ENCODE results near the gene BCLAF3. TPM values are rescaled to one million over a fixed set of nuclear protein-coding genes. Genes with fewer than 3 reads are reported as not detected.

The BCLAF3 gene
- total and polyA plus RNA-seq, 2 experiments from 2014 or later, result 6.6 to 7.0 TPM

DNA sequence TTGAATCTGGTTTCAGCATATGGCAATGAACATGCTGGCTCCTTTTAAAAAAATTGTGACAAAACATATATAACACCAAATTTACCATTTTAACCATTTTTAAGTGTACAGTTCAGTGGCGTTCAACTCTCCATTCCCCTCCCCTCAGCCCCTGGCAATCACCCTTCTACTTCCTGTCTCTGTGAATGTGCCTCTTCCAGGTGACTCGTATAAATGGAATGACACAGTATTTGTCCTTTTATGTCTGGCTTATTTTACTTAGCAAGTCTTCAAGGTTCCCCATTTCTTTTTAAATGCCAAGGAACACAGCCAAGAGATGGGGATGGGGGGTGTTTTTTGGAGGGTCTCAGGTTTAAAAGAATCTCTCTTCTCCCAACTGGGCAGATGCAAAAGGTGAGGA is 35.4 kb upstream of the BCLAF3 start:
- Histone ChIP-seq H3K9me2 (replicated peaks; ENCODE audit: insufficient read depth) (no peaks in the 10 kb centered on the region), H2AFZ (no peak overlapping the region), H4K20me1 (ENCODE audit: insufficient read depth, poor library complexity, severe bottlenecking) (no peaks in the 10 kb centered on the region), H3K36me3 (replicated peaks; ENCODE audit: insufficient read depth, low read depth) (no peaks in the 10 kb centered on the region), H3K9me3 (ENCODE audit: low read depth) (no peaks in the 10 kb centered on the region), H3K27ac (no peak overlapping the region), H3K4me2 (no peak overlapping the region), H3K79me2 (no peaks in the 10 kb centered on the region), H3K27me3 (no peaks in the 10 kb centered on the region), H3K4me3 (no peak overlapping the region), H3K4me1 (ENCODE audit: insufficient read depth) (peaks cover 7% of the 10 kb centered on the region)
- 55% methylated on average over 2 of the region's 2 CpGs for WGBS (ENCODE audit: low lambda C conversion rate, missing lambda C conversion rate)
- no peak for DNase-seq (ENCODE audit: low spot score)
- TF ChIP-seq, protein P1, sequence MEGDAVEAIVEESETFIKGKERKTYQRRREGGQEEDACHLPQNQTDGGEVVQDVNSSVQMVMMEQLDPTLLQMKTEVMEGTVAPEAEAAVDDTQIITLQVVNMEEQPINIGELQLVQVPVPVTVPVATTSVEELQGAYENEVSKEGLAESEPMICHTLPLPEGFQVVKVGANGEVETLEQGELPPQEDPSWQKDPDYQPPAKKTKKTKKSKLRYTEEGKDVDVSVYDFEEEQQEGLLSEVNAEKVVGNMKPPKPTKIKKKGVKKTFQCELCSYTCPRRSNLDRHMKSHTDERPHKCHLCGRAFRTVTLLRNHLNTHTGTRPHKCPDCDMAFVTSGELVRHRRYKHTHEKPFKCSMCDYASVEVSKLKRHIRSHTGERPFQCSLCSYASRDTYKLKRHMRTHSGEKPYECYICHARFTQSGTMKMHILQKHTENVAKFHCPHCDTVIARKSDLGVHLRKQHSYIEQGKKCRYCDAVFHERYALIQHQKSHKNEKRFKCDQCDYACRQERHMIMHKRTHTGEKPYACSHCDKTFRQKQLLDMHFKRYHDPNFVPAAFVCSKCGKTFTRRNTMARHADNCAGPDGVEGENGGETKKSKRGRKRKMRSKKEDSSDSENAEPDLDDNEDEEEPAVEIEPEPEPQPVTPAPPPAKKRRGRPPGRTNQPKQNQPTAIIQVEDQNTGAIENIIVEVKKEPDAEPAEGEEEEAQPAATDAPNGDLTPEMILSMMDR (IDR thresholded peaks at IDR 0.05; ENCODE audit: poor library complexity), result no peak
- TF ChIP-seq EZH2phosphoT487 (IDR thresholded peaks at IDR 0.05; ENCODE audit: low read depth, severe bottlenecking, unreplicated experiment) (no peak), EZH2 (IDR thresholded peaks at IDR 0.05; ENCODE audit: borderline replicate concordance) (no peak)

DNA sequence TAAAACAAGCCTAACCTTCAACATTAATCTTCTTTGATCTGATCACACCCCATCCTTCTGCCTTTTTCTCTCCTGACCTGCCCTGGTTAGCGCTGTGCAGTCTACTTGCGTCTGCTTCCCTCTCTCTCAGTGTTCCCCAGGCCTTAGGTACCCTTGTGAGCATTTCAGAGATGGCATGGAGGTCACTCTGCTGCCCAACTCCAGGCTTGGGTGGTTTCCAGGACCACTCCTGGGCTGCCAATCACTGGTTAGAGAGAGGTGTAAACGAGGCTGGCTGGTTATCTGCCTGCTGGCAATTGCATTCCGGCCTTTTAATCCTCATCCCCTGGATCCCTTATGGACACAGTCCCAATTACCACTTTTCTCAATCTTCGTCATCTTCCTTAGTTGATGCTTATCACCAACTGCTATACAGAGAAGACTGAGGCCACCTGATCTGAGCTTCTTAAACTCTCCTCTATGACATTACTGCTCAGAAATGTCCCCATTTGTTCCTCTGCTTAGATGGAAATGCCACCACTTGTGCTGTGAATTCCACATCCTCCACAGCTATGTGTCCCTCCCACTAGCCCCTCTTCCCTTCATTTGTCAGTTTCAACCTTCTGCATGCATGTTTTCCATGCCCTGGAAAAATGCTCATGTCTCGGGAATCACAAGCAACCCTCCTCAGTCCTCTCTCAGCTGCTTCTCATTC is 29.0 kb upstream of the BCLAF3 start:
- no peaks in the 10 kb centered on the region for H3K79me2 ChIP-seq
- H3K36me3 ChIP-seq (replicated peaks; ENCODE audit: insufficient read depth, low read depth), result no peaks in the 10 kb centered on the region
- no peaks in the 10 kb centered on the region for H3K9me2 ChIP-seq (replicated peaks; ENCODE audit: insufficient read depth)
- DNase-seq (ENCODE audit: low spot score), result no peak
- no peaks in the 10 kb centered on the region for H3K27me3 ChIP-seq
- H4K20me1 ChIP-seq (ENCODE audit: insufficient read depth, poor library complexity, severe bottlenecking), result no peaks in the 10 kb centered on the region
- no peaks in the 10 kb centered on the region for H3K4me1 ChIP-seq (ENCODE audit: insufficient read depth)
- no peak overlapping the region for H3K4me3 ChIP-seq
- no peak overlapping the region for H3K27ac ChIP-seq
- no peak overlapping the region for H2AFZ ChIP-seq
- H3K4me2 ChIP-seq, result no peak overlapping the region
- WGBS (ENCODE audit: low lambda C conversion rate, missing lambda C conversion rate), result 74% methylated on average over 6 of the region's 6 CpGs
- no peak for TF ChIP-seq EZH2 (IDR thresholded peaks at IDR 0.05; ENCODE audit: borderline replicate concordance)
- TF ChIP-seq, protein P1 (IDR thresholded peaks at IDR 0.05; ENCODE audit: poor library complexity), result no peak
- TF ChIP-seq EZH2phosphoT487 (IDR thresholded peaks at IDR 0.05; ENCODE audit: low read depth, severe bottlenecking, unreplicated experiment), result no peak
- no peaks in the 10 kb centered on the region for H3K9me3 ChIP-seq (ENCODE audit: low read depth)

DNA sequence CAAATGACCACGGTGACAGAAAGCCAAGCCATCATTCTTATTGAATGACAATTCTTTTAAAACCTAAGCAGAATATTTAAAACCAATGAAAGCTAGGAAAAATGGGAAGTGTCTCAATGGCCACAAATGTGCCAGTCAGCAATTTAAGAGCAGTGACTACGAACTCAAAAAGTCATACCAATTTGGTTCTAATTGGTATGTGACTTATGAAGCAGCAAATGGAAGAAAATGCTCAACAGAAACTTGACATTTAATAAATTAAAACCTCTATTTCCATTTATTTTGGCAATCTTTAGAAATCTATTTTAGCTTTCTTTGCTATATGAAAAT is 25.7 kb upstream of the BCLAF3 start:
- H3K27me3 ChIP-seq, result no peaks in the 10 kb centered on the region
- WGBS (ENCODE audit: low lambda C conversion rate, missing lambda C conversion rate), result 76% methylated on average over 2 of the region's 2 CpGs
- DNase-seq (ENCODE audit: low spot score), result no peak
- H3K4me2 ChIP-seq, result no peak overlapping the region
- H3K4me3 ChIP-seq, result no peak overlapping the region
- no peak for TF ChIP-seq EZH2 (IDR thresholded peaks at IDR 0.05; ENCODE audit: borderline replicate concordance)
- TF ChIP-seq EZH2phosphoT487 (IDR thresholded peaks at IDR 0.05; ENCODE audit: low read depth, severe bottlenecking, unreplicated experiment), result no peak
- TF ChIP-seq, protein P1 (IDR thresholded peaks at IDR 0.05; ENCODE audit: poor library complexity), result no peak
- H3K9me2 ChIP-seq (replicated peaks; ENCODE audit: insufficient read depth), result no peaks in the 10 kb centered on the region
- no peaks in the 10 kb centered on the region for H4K20me1 ChIP-seq (ENCODE audit: insufficient read depth, poor library complexity, severe bottlenecking)
- no peaks in the 10 kb centered on the region for H3K36me3 ChIP-seq (replicated peaks; ENCODE audit: insufficient read depth, low read depth)
- no peaks in the 10 kb centered on the region for H3K4me1 ChIP-seq (ENCODE audit: insufficient read depth)
- H3K27ac ChIP-seq, result no peak overlapping the region
- no peak overlapping the region for H2AFZ ChIP-seq
- no peaks in the 10 kb centered on the region for H3K79me2 ChIP-seq
- no peaks in the 10 kb centered on the region for H3K9me3 ChIP-seq (ENCODE audit: low read depth)

All from hepatocyte (in vitro differentiated cells).